ENCODE data around the gene CCDC43.
"Not testable (repeated sequence)": the region's sequence is repeated elsewhere in the genome, so short reads cannot be mapped to it uniquely, and the experiment has no call there.

Gene CCDC43, protein sequence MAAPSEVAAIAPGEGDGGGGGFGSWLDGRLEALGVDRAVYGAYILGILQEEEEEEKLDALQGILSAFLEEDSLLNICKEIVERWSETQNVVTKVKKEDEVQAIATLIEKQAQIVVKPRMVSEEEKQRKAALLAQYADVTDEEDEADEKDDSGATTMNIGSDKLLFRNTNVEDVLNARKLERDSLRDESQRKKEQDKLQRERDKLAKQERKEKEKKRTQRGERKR

DNA sequence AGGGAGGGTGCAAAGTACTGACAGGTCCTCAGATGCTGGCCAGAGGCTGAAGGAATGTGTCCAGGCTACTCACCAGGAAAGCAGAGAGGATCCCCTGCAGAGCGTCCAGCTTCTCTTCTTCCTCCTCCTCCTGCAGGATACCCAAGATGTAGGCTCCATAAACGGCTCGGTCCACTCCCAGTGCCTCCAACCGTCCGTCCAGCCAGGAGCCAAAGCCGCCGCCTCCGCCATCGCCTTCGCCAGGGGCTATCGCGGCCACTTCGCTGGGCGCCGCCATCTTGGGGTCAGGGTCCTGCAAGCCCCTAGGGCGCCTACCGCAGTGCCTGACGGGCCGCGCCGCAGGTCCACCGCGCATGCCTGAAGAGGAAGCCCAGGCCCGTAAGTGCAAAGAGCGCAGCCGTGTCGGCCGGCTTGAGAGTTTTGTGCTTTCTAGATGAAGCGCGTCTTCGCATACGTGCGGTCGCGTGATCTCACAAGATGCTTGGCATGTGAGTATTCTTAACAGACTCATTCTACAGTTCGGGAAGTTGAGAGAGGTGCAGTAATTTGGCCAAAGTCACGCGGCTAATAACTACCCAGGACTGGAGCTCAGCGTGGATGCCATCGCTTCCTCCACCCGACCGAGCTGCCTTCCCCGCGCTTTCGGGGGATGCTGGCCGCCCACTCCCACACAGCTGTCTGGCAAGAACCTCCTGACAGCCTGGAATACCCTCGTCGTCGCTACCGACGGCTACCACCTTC lies at the start of gene CCDC43:
CCDC43 (minus strand) TSS at position 300 of the 741 bp plus-strand sequence; CDS start at position 277, 23 bp downstream.
- no peaks in the 10 kb centered on the region for H3K27me3 ChIP-seq (ENCODE audit: control insufficient read depth, insufficient read depth, low read length)
- peak within 1 kb of the TSS; percentile 99 for H3K9ac ChIP-seq (ENCODE audit: low read depth, low read length)
- H3K4me3 ChIP-seq (ENCODE audit: low read depth, low read length) = peak within 1 kb of the TSS; percentile 100
- H3K4me1 ChIP-seq (ENCODE audit: control insufficient read depth, insufficient read depth, low read length) = peaks cover 4% of the 10 kb centered on the region
- no peaks in the 10 kb centered on the region for H3K9me3 ChIP-seq (ENCODE audit: control insufficient read depth, insufficient read depth, low read length)
- H3K36me3 ChIP-seq (ENCODE audit: control insufficient read depth, insufficient read depth, low read length) = no peaks in the 10 kb centered on the region

DNA sequence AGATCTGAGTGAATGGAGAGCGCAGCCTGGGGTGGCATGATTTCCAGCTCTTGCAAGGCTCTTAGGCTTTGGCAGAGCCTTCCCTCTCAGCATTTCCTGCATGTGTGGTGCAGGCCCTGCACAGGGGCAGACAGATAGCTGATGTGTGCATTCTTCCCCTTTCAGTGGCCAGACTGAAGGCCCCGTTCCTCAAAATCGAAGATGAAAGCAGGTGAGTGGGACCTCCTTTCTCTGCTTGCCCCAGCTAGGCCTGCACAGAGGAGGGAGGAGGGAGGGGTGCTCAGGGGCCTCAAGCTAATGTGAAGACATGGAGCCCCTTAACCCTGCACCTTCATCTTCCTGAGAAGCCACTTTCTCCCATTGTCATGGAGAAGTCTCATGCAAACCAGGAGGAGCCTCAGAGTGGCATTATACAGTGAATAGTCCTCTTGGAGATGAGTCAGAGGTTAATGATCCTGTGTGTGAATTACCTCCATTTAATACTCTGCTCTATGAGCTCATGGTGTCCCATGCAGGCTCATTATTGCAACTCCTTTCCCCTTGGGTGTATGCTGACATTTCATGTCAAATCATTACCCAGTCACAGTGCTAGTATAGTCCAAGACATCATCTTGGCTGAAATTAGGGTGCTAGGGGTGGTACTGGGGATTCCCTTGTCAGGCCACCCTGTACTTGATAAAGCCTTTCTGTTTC lies 48.8 kb upstream of the CCDC43 start:
- no peaks in the 10 kb centered on the region for H3K27me3 ChIP-seq (ENCODE audit: control insufficient read depth, insufficient read depth, low read length)
- peaks cover 10% of the 10 kb centered on the region for H3K36me3 ChIP-seq (ENCODE audit: control insufficient read depth, insufficient read depth, low read length)
- no peaks in the 10 kb centered on the region for H3K9me3 ChIP-seq (ENCODE audit: control insufficient read depth, insufficient read depth, low read length)
- peaks cover 3% of the 10 kb centered on the region for H3K4me1 ChIP-seq (ENCODE audit: control insufficient read depth, insufficient read depth, low read length)
- no peak overlapping the region for H3K9ac ChIP-seq (ENCODE audit: low read depth, low read length)
- H3K4me3 ChIP-seq (ENCODE audit: low read depth, low read length) = no peak overlapping the region

DNA sequence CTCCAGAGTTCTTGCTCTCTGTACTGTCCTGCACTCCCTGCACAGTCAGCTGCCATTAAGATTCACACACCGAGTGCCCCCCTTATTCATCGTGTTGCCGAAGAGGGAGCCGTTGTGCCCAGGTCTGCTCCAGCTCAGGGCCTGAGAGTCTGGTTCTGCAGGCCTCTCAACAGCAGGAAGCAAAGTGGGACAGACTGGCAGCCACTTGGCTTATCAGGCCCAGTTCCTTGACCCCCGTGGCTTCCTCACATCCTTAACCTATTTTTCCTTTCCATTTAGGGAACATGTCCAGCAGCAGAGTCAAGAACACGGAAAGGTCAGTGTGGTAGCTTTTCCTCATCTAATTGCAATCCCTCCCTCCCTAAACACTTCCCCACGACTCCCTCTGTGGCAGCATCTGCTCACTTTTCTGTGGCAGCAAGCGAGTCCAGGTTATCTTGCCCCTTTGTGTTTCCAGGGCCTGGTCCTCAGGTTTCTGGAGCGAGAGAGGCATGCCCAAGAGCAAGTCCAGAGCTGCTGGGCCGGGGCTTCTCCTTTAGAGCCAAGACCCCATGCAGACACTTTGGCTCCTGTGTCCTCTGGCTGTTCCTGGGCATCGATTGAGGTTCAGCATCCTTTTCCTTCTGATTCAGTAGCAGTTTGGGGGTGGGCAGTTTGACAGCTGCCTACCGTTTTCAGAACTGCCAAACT lies 47.1 kb upstream of the CCDC43 start:
- Histone ChIP-seq H3K36me3 (ENCODE audit: control insufficient read depth, insufficient read depth, low read length) (peaks cover 10% of the 10 kb centered on the region), H3K4me3 (ENCODE audit: low read depth, low read length) (no peak overlapping the region), H3K9ac (ENCODE audit: low read depth, low read length) (no peak overlapping the region), H3K27me3 (ENCODE audit: control insufficient read depth, insufficient read depth, low read length) (no peaks in the 10 kb centered on the region), H3K9me3 (ENCODE audit: control insufficient read depth, insufficient read depth, low read length) (no peaks in the 10 kb centered on the region), H3K4me1 (ENCODE audit: control insufficient read depth, insufficient read depth, low read length) (peaks cover 3% of the 10 kb centered on the region)

DNA sequence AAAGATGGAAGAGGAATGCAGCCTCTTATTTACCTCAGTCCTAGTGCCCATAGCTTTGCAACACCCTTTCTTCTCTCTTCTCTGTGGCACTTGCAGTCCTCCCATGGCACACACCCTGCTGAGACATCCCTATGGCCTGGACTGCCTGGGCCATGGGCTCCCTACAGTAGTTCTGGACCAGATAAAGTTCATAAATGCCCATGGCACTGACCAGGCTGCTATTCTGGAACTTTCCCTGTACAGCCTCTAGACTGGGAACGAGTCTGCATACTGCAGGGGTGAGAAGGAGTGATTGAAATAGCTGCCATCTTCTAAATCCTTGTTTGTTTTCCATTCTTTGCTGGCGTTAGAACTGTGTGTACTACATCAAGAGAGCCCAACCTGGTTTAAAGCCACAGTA lies 44.7 kb upstream of the CCDC43 start:
- peaks cover 14% of the 10 kb centered on the region for H3K36me3 ChIP-seq (ENCODE audit: control insufficient read depth, insufficient read depth, low read length)
- no peak overlapping the region for H3K9ac ChIP-seq (ENCODE audit: low read depth, low read length)
- H3K9me3 ChIP-seq (ENCODE audit: control insufficient read depth, insufficient read depth, low read length) = no peaks in the 10 kb centered on the region
- H3K4me1 ChIP-seq (ENCODE audit: control insufficient read depth, insufficient read depth, low read length) = peaks cover 3% of the 10 kb centered on the region
- H3K4me3 ChIP-seq (ENCODE audit: low read depth, low read length) = no peak overlapping the region
- H3K27me3 ChIP-seq (ENCODE audit: control insufficient read depth, insufficient read depth, low read length) = no peaks in the 10 kb centered on the region

DNA sequence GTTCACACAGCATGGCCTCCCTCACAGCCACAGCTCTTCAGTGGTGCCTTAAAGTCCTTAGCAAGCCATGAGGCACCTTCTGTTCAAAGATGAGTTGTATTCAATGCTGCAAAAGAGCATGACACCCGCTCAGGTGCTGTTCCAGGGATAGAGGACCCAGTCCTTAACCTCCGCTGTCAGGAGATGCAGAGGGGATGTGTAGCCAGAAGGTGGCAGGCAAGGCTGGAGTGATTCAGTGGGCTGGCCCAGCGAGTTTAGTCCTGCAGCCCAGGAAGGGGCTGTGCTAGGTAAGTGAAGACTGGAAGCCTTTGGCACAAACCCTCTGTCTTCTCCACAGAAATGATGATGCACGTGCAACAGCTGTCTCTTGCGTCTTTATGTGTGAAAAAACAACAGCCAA lies 44.2 kb upstream of the CCDC43 start:
- Histone ChIP-seq H3K4me1 (ENCODE audit: control insufficient read depth, insufficient read depth, low read length) (peaks cover 3% of the 10 kb centered on the region), H3K36me3 (ENCODE audit: control insufficient read depth, insufficient read depth, low read length) (peaks cover 12% of the 10 kb centered on the region)

DNA sequence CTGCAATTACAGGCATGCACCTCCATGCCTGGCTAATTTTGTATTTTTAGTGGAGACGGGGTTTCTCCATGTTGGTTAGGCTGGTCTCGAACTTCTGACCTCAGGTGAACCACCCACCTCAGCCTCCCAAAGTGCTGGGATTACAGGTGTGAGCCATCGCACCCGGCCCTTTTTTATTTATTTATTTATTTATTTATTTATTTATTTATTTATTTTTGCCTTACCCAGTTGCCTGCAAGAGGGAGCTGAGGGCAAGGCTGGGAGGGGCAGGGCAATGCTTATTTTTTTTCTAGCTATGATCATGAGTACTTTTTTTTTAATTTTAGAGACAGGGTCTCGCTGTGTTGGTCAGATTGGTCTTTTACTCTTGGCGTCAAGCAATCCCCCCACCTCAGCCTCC lies 36.5 kb upstream of the CCDC43 start:
- H3K9me3 ChIP-seq (ENCODE audit: control insufficient read depth, insufficient read depth, low read length) = not testable (repeated sequence)

More for the DNA sequence above, 44.2 kb upstream of the CCDC43 start:
- Histone ChIP-seq H3K27me3 (ENCODE audit: control insufficient read depth, insufficient read depth, low read length) (no peaks in the 10 kb centered on the region), H3K9me3 (ENCODE audit: control insufficient read depth, insufficient read depth, low read length) (no peaks in the 10 kb centered on the region), H3K9ac (ENCODE audit: low read depth, low read length) (no peak overlapping the region), H3K4me3 (ENCODE audit: low read depth, low read length) (no peak overlapping the region)

DNA sequence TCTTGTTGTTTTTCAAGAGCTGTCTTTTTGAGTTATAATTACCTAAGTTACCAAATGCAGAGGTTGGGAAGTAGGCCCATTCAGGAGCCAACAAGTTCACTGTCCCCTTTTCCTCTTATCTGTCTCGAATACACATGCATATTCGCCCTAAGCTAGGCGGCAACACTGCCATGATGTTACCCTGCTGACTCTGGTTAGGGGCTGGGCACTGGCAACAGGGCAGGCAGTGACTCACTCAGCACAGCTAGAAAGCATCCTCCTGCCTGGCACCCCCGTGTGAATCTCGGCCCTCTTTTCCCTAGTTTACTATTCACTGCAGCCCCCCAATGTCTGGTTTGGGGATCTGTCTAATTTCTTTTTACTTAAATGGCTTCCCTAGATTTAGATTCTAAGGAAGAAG lies 32.7 kb upstream of the CCDC43 start:
- Histone ChIP-seq H3K4me3 (ENCODE audit: low read depth, low read length) (no peak overlapping the region), H3K36me3 (ENCODE audit: control insufficient read depth, insufficient read depth, low read length) (peaks cover 3% of the 10 kb centered on the region), H3K4me1 (ENCODE audit: control insufficient read depth, insufficient read depth, low read length) (no peaks in the 10 kb centered on the region), H3K9ac (ENCODE audit: low read depth, low read length) (no peak overlapping the region), H3K27me3 (ENCODE audit: control insufficient read depth, insufficient read depth, low read length) (no peaks in the 10 kb centered on the region), H3K9me3 (ENCODE audit: control insufficient read depth, insufficient read depth, low read length) (no peaks in the 10 kb centered on the region)

More for the DNA sequence above, 36.5 kb upstream of the CCDC43 start:
- not testable (repeated sequence) for H3K9ac ChIP-seq (ENCODE audit: low read depth, low read length); H3K27me3 ChIP-seq (ENCODE audit: control insufficient read depth, insufficient read depth, low read length); H3K4me1 ChIP-seq (ENCODE audit: control insufficient read depth, insufficient read depth, low read length); H3K4me3 ChIP-seq (ENCODE audit: low read depth, low read length)
- peaks cover 11% of the 10 kb centered on the region for H3K36me3 ChIP-seq (ENCODE audit: control insufficient read depth, insufficient read depth, low read length)

DNA sequence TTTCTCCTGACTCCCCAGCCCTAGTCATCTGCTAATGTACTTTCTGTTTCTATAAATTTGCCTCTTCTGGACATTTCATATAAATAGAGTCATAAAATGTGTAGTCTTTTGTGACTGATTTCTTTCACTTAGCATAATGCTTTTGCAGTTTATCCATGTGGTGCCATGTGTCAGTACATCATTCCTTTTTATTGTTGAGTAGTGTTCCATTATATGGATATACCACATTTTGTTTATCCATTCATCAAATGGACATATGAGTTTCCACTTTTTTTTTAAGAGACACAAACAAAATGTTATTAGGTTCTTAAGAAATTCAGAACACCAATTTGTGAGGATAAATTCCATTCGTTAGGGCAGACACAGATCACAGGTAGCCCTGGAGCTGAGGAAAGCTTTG lies 29.9 kb upstream of the CCDC43 start:
- Histone ChIP-seq H3K36me3 (ENCODE audit: control insufficient read depth, insufficient read depth, low read length) (peaks cover 3% of the 10 kb centered on the region), H3K9ac (ENCODE audit: low read depth, low read length) (no peak overlapping the region), H3K4me1 (ENCODE audit: control insufficient read depth, insufficient read depth, low read length) (no peaks in the 10 kb centered on the region), H3K4me3 (ENCODE audit: low read depth, low read length) (no peak overlapping the region), H3K9me3 (ENCODE audit: control insufficient read depth, insufficient read depth, low read length) (no peaks in the 10 kb centered on the region), H3K27me3 (ENCODE audit: control insufficient read depth, insufficient read depth, low read length) (no peaks in the 10 kb centered on the region)

DNA sequence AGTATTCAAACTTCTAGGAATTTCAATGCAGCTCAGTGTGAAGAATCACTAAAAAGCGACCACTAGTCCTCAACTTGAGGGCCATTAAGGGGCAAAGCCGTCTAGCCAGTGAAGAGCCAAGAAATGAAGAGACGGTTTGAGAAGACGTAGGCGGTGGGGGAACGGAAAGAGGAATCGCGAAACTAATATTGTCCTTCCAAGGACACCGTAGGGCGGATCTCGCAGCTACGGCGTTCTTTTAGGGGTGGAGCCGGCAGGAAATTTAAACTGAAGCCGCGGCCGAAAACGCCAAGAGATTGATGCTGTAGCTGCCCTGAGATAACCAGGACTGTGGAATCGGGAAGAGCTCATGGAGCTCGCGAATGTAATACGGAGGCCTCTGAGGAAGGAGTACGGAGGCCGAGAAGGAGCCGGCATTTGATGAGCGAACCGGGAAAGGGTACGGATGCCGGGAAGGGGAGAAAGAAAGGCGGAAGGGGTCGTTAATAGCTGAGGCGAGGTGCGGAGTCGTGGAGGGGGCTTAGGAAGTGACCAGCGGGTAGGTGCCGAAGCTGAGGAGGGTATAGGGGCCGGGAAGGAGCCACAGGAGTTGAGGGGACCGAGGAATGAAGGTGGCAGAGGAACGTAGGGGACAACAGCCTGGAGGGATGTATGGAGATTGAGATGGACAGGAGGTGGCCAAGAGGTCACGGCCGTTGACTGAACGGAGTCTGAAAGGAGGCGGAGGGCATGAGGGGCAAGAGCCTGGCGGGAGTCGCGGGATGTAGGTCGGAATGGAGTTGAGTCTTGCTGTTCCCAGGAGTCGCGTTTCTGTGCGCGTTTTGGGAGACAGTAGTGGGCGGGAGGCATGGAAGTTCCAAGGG lies 19.1 kb upstream of the CCDC43 start, which contains the start of gene DBF4B:
DBF4B (plus strand) TSS at position 265 of the 863 bp plus-strand sequence; CDS start at position 421, 156 bp downstream.
- no peaks in the 10 kb centered on the region for H3K36me3 ChIP-seq (ENCODE audit: control insufficient read depth, insufficient read depth, low read length)

DNA sequence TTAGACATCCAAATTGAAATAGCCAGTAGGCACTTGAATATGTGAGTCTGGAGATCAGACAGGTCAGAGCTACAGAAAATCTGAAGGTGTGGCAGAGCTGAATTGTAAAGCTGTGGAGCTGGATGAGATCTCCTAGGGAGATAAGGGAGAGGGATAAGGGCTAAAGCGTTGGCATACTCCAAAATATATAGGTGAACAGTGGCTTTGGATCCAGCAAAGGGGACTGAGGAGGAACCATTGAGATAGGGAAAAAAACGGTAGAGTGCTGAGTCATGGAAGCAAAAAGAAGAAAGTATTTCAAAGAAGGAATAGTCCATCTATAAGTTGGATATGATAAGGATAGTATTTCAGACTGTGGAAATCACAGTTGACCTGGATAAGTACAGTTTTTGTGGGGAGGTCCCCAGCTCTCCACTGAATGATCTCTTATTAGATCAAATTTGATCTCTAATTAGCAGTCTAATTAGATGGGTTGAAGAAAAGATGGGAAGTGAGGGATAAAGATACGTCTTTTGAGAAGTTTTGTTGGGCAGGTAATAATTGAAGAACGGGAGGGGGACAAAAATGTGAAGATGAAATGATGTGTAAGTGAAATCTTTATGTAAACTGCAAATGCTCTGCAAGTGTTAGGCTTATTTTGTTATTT lies 18.3 kb upstream of the CCDC43 start:
- Histone ChIP-seq H3K36me3 (ENCODE audit: control insufficient read depth, insufficient read depth, low read length) (no peaks in the 10 kb centered on the region), H3K9me3 (ENCODE audit: control insufficient read depth, insufficient read depth, low read length) (no peaks in the 10 kb centered on the region), H3K9ac (ENCODE audit: low read depth, low read length) (peak overlapping the region; percentile 62), H3K4me1 (ENCODE audit: control insufficient read depth, insufficient read depth, low read length) (no peaks in the 10 kb centered on the region), H3K4me3 (ENCODE audit: low read depth, low read length) (peak overlapping the region; percentile 84), H3K27me3 (ENCODE audit: control insufficient read depth, insufficient read depth, low read length) (no peaks in the 10 kb centered on the region)

More for the DNA sequence above, 19.1 kb upstream of the CCDC43 start, which contains the start of gene DBF4B:
- Histone ChIP-seq H3K27me3 (ENCODE audit: control insufficient read depth, insufficient read depth, low read length) (no peaks in the 10 kb centered on the region), H3K9me3 (ENCODE audit: control insufficient read depth, insufficient read depth, low read length) (no peaks in the 10 kb centered on the region), H3K4me1 (ENCODE audit: control insufficient read depth, insufficient read depth, low read length) (no peaks in the 10 kb centered on the region), H3K9ac (ENCODE audit: low read depth, low read length) (peak within 1 kb of the TSS; percentile 62), H3K4me3 (ENCODE audit: low read depth, low read length) (peak within 1 kb of the TSS; percentile 84)
